A549 (cell line): ENCODE data around the gene HES4.

Experiments used
- CBX8 ChIP-seq: fragments of 200-600 bp; sonication (generic); IDR thresholded peaks from 2 replicates; pipeline ENCODE4 v1.6.1; 2016
- CHD4 ChIP-seq: fragments of 200-600 bp; sonication (generic); IDR thresholded peaks from 2 replicates; pipeline ENCODE4 v1.6.1; 2016; ENCODE audit warnings: antibody characterized with exemption, mild to moderate bottlenecking, borderline replicate concordance
- CTCF ChIP-seq: fragments of >200 bp; sonication (Bioruptor Twin); formaldehyde crosslinking; IDR thresholded peaks from 3 replicates; pipeline ENCODE4 v1.5.1; 2016
- E2F6 ChIP-seq: IDR thresholded peaks from 2 replicates; pipeline ENCODE4 v1.6.1; 2012; ENCODE audit warnings: low read depth, borderline replicate concordance
- EP300 ChIP-seq, 2 experiments: fragments of >200 bp; sonication (Bioruptor Twin); formaldehyde crosslinking; IDR thresholded peaks; 2 replicates in 1 of 2; 3 replicates in 1 of 2; pipeline ENCODE4 v1.6.1; 2016 to 2017
- FOSL2 ChIP-seq, 2 experiments: fragments of 450-650 bp in 1 of 2; fragments of >200 bp in 1 of 2; sonication (Bioruptor Twin) in 1 of 2; formaldehyde crosslinking; IDR thresholded peaks; 2 replicates each; pipeline versions ENCODE4 v1.5.0 to v1.6.1; 2016 to 2020; ENCODE audit warnings: mild to moderate bottlenecking in 1 of 2, moderate library complexity in 1 of 2
- HOXA7 ChIP-seq: fragments of 250-450 bp; sonication (Bioruptor Pico); IDR thresholded peaks from 2 replicates; pipeline ENCODE4 v1.5.0; 2020; ENCODE audit warnings: mild to moderate bottlenecking, moderate library complexity
- MAZ ChIP-seq: fragments of 150-350 bp; IDR thresholded peaks from 2 replicates; pipeline ENCODE4 v1.6.1; 2014; ENCODE audit warnings: antibody characterized with exemption, low read depth, low read length, borderline replicate concordance
- NR3C1 ChIP-seq: fragments of >200 bp; sonication (Bioruptor Twin); formaldehyde crosslinking; IDR thresholded peaks from 3 replicates; pipeline ENCODE4 v1.6.1; 2017
- USF2 ChIP-seq: fragments of 450-650 bp; IDR thresholded peaks from 2 replicates; pipeline ENCODE4 v1.6.1; 2014; ENCODE audit warnings: antibody characterized with exemption
- TF ChIP-seq, protein P1 (sequence below): IDR thresholded peaks from 2 replicates; pipeline ENCODE4 v1.6.1; 2012

DNA sequence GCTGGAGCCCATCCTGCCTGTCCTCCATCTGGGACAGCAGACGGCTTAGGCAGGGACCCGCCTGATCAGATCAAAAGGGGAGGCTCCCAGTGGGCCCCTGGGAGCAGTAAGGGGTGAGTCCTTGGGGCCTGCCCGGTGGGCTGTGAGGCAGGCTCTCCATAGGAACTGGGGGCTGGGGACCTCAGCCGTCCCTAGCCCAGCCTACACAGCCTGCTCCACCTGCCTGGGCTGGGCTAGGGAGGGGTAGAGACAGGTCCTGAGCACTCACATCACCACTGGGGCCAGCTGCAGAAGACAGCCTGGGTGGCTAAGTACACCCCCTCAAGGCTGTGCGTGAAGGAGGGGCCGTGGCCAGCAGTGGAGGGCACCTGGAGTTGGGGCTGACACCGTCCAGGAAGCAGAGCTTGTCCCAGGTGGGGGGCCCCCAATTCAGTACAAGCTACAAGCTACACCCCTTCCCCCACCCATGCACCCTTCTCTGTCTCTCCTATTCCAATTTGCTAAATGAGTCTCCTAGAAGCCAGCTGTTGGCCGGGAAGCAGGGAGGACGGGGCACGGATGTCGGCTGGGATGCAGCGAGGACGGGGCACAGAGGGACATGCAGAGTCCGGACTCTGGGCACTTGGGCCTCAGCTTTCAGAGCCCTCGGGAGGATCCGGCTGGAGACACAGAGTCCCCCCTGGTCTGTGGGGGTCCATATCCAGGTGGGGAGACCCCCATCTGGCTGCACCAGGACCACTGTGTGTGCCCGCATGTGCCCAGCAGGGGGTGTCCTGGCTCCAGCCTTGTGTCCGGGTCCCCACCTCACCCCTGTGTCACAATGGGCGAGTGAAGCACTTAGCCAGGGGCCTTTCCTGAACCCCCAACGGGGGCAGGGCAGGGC is 15.1 kb upstream of the HES4 start:
- peak; percentile 39; the same call in 2 of the 3 replicates for TF ChIP-seq CTCF
- no peak for TF ChIP-seq MAZ
- no peak for TF ChIP-seq HOXA7 (CRISPR knock-in tag)
- TF ChIP-seq FOSL2 (IDR thresholded peaks at IDR 0.05), result no peak
- TF ChIP-seq FOSL2 (CRISPR knock-in tag; IDR thresholded peaks at IDR 0.05), result no peak
- TF ChIP-seq, protein P1, sequence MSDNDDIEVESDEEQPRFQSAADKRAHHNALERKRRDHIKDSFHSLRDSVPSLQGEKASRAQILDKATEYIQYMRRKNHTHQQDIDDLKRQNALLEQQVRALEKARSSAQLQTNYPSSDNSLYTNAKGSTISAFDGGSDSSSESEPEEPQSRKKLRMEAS, result no peak
- no peak for TF ChIP-seq NR3C1
- TF ChIP-seq EP300 (IDR thresholded peaks at IDR 0.05), result no peak
- no peak for TF ChIP-seq CHD4
- no peak for TF ChIP-seq CBX8
- TF ChIP-seq USF2, result no peak
- no peak for TF ChIP-seq E2F6
